A673 (cell line): Measurements from ENCODE around the gene NRXN3.

ENCODE experiments used
- CTCF ChIP-seq: fragments of 300-800, 200-600 bp; sonication (generic); conservative IDR thresholded peaks from 2 replicates; pipeline ENCODE4 v1.5.1; 2017; ENCODE audit warnings: low read depth, mild to moderate bottlenecking, antibody characterized with exemption, low read length, moderate library complexity, mixed read lengths
- EZH2 ChIP-seq: fragments of 200-600 bp; sonication (generic); IDR thresholded peaks from 2 replicates; pipeline ENCODE4 v1.6.1; 2017; ENCODE audit warnings: borderline replicate concordance, low read depth, mild to moderate bottlenecking, mixed read lengths, antibody characterized with exemption, low read length; ENCODE audit not compliant: poor library complexity, severe bottlenecking

- no peak for TF ChIP-seq CTCF
- TF ChIP-seq EZH2, result no peak
Measured at GRCh38 chr14:79285263-79285662, 1115.1 kb downstream of the NRXN3 start.
